HEK293T (cell line): ENCODE results near the gene AGMO.
"Not testable (repeated sequence)": the region's sequence is repeated elsewhere in the genome, so short reads cannot be mapped to it uniquely, and the experiment has no call there.

Experiments used
- CTCF ChIA-PET: fragments of 350-600 bp; formaldehyde crosslinking; extraction: SDS; loops from one replicate; lab custom pipeline; 2021; ENCODE audit warnings: antibody characterized with exemption, inconsistent platforms; lab: Yijun Ruan, JAX
- POLR2A ChIA-PET: fragments of 350-600 bp; formaldehyde crosslinking; extraction: SDS; loops from one replicate; lab custom pipeline; 2020; ENCODE audit warnings: antibody characterized with exemption, inconsistent platforms; lab: Yijun Ruan, JAX
- DNase-seq: peaks from one replicate; pipeline ENCODE4 v3.0.0; 2012; ENCODE audit warnings: mixed read lengths; ENCODE audit errors: extremely low spot score
- ARNT ChIP-seq: fragments of 450-650 bp; IDR thresholded peaks from 2 replicates; pipeline ENCODE4 v1.6.1; 2017; ENCODE audit warnings: mild to moderate bottlenecking
- BHLHE40 ChIP-seq: fragments of 450-650 bp; IDR thresholded peaks from 2 replicates; pipeline ENCODE4 v1.6.1; 2016; ENCODE audit warnings: mild to moderate bottlenecking, moderate library complexity, borderline replicate concordance
- CTBP1 ChIP-seq: fragments of 450-650 bp; IDR thresholded peaks from 2 replicates; pipeline ENCODE4 v1.6.1; 2016; ENCODE audit warnings: borderline replicate concordance
- ELF4 ChIP-seq: fragments of 450-650 bp; IDR thresholded peaks from 2 replicates; pipeline ENCODE4 v1.6.1; 2017; ENCODE audit warnings: antibody characterized with exemption
- FOXA1 ChIP-seq: fragments of 450-650 bp; IDR thresholded peaks from 2 replicates; pipeline ENCODE4 v1.6.1; 2016; ENCODE audit warnings: mild to moderate bottlenecking
- FOXK2 ChIP-seq: fragments of 450-650 bp; IDR thresholded peaks from 2 replicates; pipeline ENCODE4 v1.6.1; 2016; ENCODE audit warnings: mild to moderate bottlenecking
- FOXM1 ChIP-seq: fragments of 450-650 bp; IDR thresholded peaks from 2 replicates; pipeline ENCODE4 v1.6.1; 2017; ENCODE audit warnings: mild to moderate bottlenecking, borderline replicate concordance
- HDGF ChIP-seq: fragments of 450-650 bp; IDR thresholded peaks from 2 replicates; pipeline ENCODE4 v1.6.1; 2017; ENCODE audit warnings: antibody characterized with exemption, borderline replicate concordance
- L3MBTL2 ChIP-seq: fragments of 450-650 bp; conservative IDR thresholded peaks from 2 replicates; pipeline ENCODE4 v1.6.1; 2016; ENCODE audit warnings: mild to moderate bottlenecking
- LEF1 ChIP-seq: fragments of 450-650 bp; IDR thresholded peaks from 2 replicates; pipeline ENCODE4 v1.6.1; 2017; ENCODE audit warnings: mild to moderate bottlenecking, borderline replicate concordance
- NFRKB ChIP-seq: fragments of 450-650 bp; IDR thresholded peaks from 2 replicates; pipeline ENCODE4 v1.6.1; 2016; ENCODE audit warnings: mild to moderate bottlenecking, moderate library complexity
- PKNOX1 ChIP-seq: fragments of 450-650 bp; IDR thresholded peaks from 2 replicates; pipeline ENCODE4 v1.6.1; 2016
- SP1 ChIP-seq: fragments of 450-650 bp; IDR thresholded peaks from 2 replicates; pipeline ENCODE4 v1.6.1; 2017
- SUZ12 ChIP-seq: fragments of 450-650 bp; IDR thresholded peaks from 2 replicates; pipeline ENCODE4 v1.6.1; 2016; ENCODE audit warnings: mild to moderate bottlenecking
- TARDBP ChIP-seq: fragments of 450-650 bp; IDR thresholded peaks from 2 replicates; pipeline ENCODE4 v1.6.1; 2016
- ZNF384 ChIP-seq: fragments of 450-650 bp; IDR thresholded peaks from 2 replicates; pipeline ENCODE4 v1.6.1; 2016

The AGMO gene

GRCh38 chr7:15554081-15554480 is 7.7 kb downstream of the AGMO start:
- CTCF ChIA-PET, result no interaction called here
- TF ChIP-seq ELF4, result no peak
- TF ChIP-seq FOXM1, result no peak
- TF ChIP-seq SUZ12, result no peak
- no peak for TF ChIP-seq HDGF
- no peak for TF ChIP-seq TARDBP
- no peak for TF ChIP-seq ARNT
- TF ChIP-seq BHLHE40, result no peak
- no peak for TF ChIP-seq ZNF384
- TF ChIP-seq PKNOX1, result no peak
- TF ChIP-seq NFRKB, result no peak
- no peak for TF ChIP-seq CTBP1
- DNase-seq, result no peak
- POLR2A ChIA-PET, result no interaction called here

- CTCF ChIA-PET, POLR2A ChIA-PET, DNase-seq: not testable (repeated sequence)
Measured at GRCh38 chr7:15547320-15547719, 14.5 kb downstream of the AGMO start.

GRCh38 chr7:15546272-15546792 is 15.5 kb downstream of the AGMO start:
- no peak for TF ChIP-seq ARNT
- ChIA-PET CTCF (no interaction called here), POLR2A (no interaction called here)
- DNase-seq, result no peak

- CTCF ChIA-PET, result no interaction called here
- POLR2A ChIA-PET, result no interaction called here
- TF ChIP-seq SUZ12 (no peak), ZNF384 (no peak), HDGF (no peak), LEF1 (no peak), NFRKB (no peak), CTBP1 (no peak), BHLHE40 (no peak)
- no peak for DNase-seq
Measured at GRCh38 chr7:15544050-15544449, 17.8 kb downstream of the AGMO start.

- no peak for DNase-seq
- CTCF ChIA-PET, result no interaction called here
- TF ChIP-seq SP1 (no peak), CTBP1 (no peak), FOXA1 (no peak), NFRKB (no peak), HDGF (no peak), PKNOX1 (no peak), SUZ12 (no peak), LEF1 (no peak), ARNT (no peak), L3MBTL2 (no peak), FOXK2 (no peak), ZNF384 (no peak), ELF4 (no peak), BHLHE40 (no peak), FOXM1 (no peak)
- POLR2A ChIA-PET, result no interaction called here
Measured at GRCh38 chr7:15543256-15543655, 18.6 kb downstream of the AGMO start.

GRCh38 chr7:15527648-15528047 is 34.2 kb downstream of the AGMO start:
- TF ChIP-seq ELF4 (no peak), FOXA1 (no peak)
- DNase-seq, result no peak
- ChIA-PET CTCF (no interaction called here), POLR2A (no interaction called here)

GRCh38 chr7:15525652-15526263 is 36.1 kb downstream of the AGMO start:
- ChIA-PET POLR2A (no interaction called here), CTCF (no interaction called here)
- no peak for TF ChIP-seq LEF1
- TF ChIP-seq SUZ12, result no peak
- TF ChIP-seq ARNT, result no peak
- no peak for TF ChIP-seq ELF4
- no peak for TF ChIP-seq SP1
- no peak for TF ChIP-seq HDGF
- TF ChIP-seq ZNF384, result no peak
- no peak for TF ChIP-seq FOXK2
- no peak for TF ChIP-seq L3MBTL2
- no peak for TF ChIP-seq FOXM1
- TF ChIP-seq FOXA1, result no peak
- no peak for TF ChIP-seq TARDBP
- no peak for TF ChIP-seq PKNOX1
- TF ChIP-seq NFRKB, result no peak
- TF ChIP-seq BHLHE40, result no peak
- no peak for TF ChIP-seq CTBP1
- DNase-seq, result no peak
